HepG2 (cell line): ENCODE data around the gene DSCAM.

Experiments used
- BCL6 ChIP-seq: IDR thresholded peaks from 2 replicates; pipeline ENCODE4 v1.6.1; 2016; ENCODE audit warnings: missing genetic modification reagents, missing compliant biosample characterization
- CBFB ChIP-seq: sonication (generic); formaldehyde crosslinking; IDR thresholded peaks from 2 replicates; pipeline ENCODE4 v1.4.0; 2020; ENCODE audit warnings: missing genetic modification reagents
- ELF4 ChIP-seq: sonication (generic); formaldehyde crosslinking; IDR thresholded peaks from 2 replicates; pipeline ENCODE4 v1.5.0; 2020; ENCODE audit warnings: missing genetic modification reagents, mild to moderate bottlenecking, moderate library complexity, borderline replicate concordance
- RBAK ChIP-seq: sonication (generic); formaldehyde crosslinking; IDR thresholded peaks from 2 replicates; pipeline ENCODE4 v1.5.1; 2020; ENCODE audit warnings: mild to moderate bottlenecking, missing genetic modification reagents
- TAF1 ChIP-seq: sonication (generic); formaldehyde crosslinking; IDR thresholded peaks from 2 replicates; pipeline ENCODE4 v1.4.0; 2020; ENCODE audit warnings: missing genetic modification reagents
- USF2 ChIP-seq, 2 experiments: sonication (generic) in 1 of 2; formaldehyde crosslinking in 1 of 2; IDR thresholded peaks; 2 replicates each; pipeline versions ENCODE4 v1.5.1 to v1.6.1; 2011 to 2020; ENCODE audit warnings: borderline replicate concordance in 1 of 2, low read depth in 1 of 2, low read length in 1 of 2, mild to moderate bottlenecking in 1 of 2, missing genetic modification reagents in 1 of 2, moderate library complexity in 1 of 2
- ZNF274 ChIP-seq: sonication (generic); formaldehyde crosslinking; IDR thresholded peaks from 2 replicates; pipeline ENCODE4 v1.5.1; 2020; ENCODE audit warnings: mild to moderate bottlenecking, missing genetic modification reagents
- TF ChIP-seq, protein P1 (sequence below): sonication (generic); formaldehyde crosslinking; IDR thresholded peaks from 2 replicates; pipeline ENCODE4 v1.8.0; 2023; ENCODE audit warnings: mild to moderate bottlenecking, missing genetic modification reagents

- TF ChIP-seq USF2 (IDR thresholded peaks at IDR 0.05; ENCODE audit: low read depth, low read length) (no peak), USF2 (CRISPR knock-in tag; IDR thresholded peaks at IDR 0.05; ENCODE audit: borderline replicate concordance) (no peak), ZNF274 (CRISPR knock-in tag) (no peak), BCL6 (no peak), CBFB (CRISPR knock-in tag) (no peak), RBAK (no peak), TAF1 (CRISPR knock-in tag) (no peak), ELF4 (CRISPR knock-in tag) (no peak)
- TF ChIP-seq, protein P1, sequence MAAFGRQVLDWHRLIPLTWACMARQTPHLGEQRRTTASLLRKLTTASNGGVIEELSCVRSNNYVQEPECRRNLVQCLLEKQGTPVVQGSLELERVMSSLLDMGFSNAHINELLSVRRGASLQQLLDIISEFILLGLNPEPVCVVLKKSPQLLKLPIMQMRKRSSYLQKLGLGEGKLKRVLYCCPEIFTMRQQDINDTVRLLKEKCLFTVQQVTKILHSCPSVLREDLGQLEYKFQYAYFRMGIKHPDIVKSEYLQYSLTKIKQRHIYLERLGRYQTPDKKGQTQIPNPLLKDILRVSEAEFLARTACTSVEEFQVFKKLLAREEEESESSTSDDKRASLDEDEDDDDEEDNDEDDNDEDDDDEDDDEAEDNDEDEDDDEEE (CRISPR knock-in tag): no peak
These were observed 772.8 kb downstream of the DSCAM start for GRCh38 chr21:40074198-40074597.
